BLaER1 (cell line): ENCODE results near the gene DLGAP1.

ENCODE experiments used
- H3K27ac ChIP-seq: shearing (Covaris generic); formaldehyde crosslinking; 2 replicates; pipeline ENCODE4 v1.8.1; 2022
- H3K27me3 ChIP-seq: shearing (Covaris generic); formaldehyde crosslinking; 2 replicates; pipeline ENCODE4 v1.8.1; 2022
- H3K36me3 ChIP-seq: shearing (Covaris generic); formaldehyde crosslinking; 2 replicates; pipeline ENCODE4 v1.8.1; 2022
- H3K4me1 ChIP-seq: shearing (Covaris generic); formaldehyde crosslinking; 2 replicates; pipeline ENCODE4 v1.8.1; 2022
- H3K4me2 ChIP-seq: shearing (Covaris generic); formaldehyde crosslinking; 2 replicates; pipeline ENCODE4 v1.8.1; 2022
- H3K4me3 ChIP-seq: shearing (Covaris generic); formaldehyde crosslinking; 2 replicates; pipeline ENCODE4 v1.8.1; 2022
- H3K9ac ChIP-seq: shearing (Covaris generic); formaldehyde crosslinking; 2 replicates; pipeline ENCODE4 v1.8.1; 2022
- H3K9me3 ChIP-seq: shearing (Covaris generic); formaldehyde crosslinking; 2 replicates; pipeline ENCODE4 v1.8.1; 2022
- H4K20me1 ChIP-seq: shearing (Covaris generic); formaldehyde crosslinking; 2 replicates; pipeline ENCODE4 v1.8.1; 2022
- Cebpa-rat ChIP-seq: shearing (Covaris generic); IDR thresholded peaks from 2 replicates; pipeline ENCODE4 v1.8.1; 2022

DLGAP1 gene

DNA sequence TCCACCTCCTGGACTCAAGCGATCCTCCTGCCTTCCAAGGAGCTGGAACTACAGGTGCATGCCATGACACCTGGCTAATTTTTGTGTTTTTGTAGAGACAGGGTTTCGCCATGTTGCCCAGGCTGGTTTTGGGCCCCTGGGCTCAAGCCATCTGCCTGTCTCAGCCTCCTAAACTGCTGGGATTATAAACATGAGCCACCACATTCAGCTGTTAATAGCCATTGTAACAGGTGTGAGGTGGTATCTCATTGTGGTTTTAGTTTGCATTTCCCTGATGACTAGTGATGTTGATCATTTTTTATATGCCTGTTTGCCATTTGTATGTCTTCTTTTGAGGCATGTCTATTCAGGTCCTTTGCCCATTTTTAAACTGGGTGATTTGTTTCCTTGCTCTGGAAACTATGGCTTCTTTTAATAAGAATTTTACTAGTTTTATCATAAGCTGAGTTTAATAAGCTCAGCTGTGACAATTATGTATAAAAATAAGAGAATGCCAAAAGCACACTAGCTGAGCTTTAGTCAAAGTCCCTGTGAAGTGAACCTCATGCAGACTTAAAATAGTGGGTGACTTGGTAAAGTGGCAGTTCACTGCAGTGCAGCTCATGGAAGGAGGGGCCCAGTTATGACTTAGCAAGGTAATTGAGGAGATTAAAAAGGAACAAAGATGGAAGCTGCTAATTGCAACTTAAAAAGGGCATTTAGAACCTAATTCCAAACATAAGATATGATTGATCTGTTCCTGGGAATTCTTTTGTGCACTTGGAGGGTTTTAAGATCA lies 540.1 kb downstream of the DLGAP1 start:
- Histone ChIP-seq H3K4me2 (no peak overlapping the region), H3K27me3 (no peaks in the 10 kb centered on the region), H3K27ac (no peak overlapping the region), H3K9me3 (no peaks in the 10 kb centered on the region), H4K20me1 (no peaks in the 10 kb centered on the region), H3K9ac (no peak overlapping the region), H3K4me1 (peaks cover 6% of the 10 kb centered on the region; the same call in 1 of the 2 replicates), H3K36me3 (no peaks in the 10 kb centered on the region), H3K4me3 (no peak overlapping the region)
- no peak for TF ChIP-seq Cebpa-rat

DNA sequence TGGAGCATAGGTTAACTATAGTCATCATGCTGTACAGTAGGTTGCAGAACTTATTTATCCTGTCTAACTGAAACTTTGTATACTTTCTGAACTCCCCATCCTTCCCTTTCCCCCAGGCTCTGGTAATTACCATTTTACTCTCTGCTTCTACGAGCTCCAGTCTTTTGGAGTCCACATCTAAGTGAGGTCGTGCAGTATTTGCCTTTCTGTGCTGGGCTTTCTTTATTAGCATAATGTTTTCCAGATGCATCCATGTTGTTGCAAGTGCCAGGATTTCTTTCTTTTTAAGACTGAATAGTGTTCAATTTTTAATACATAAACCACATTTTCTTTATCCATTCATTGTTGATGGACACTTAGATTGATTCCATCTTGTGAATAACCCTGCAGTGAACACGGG lies 541.0 kb downstream of the DLGAP1 start:
- H3K27me3 ChIP-seq = no peaks in the 10 kb centered on the region
- no peaks in the 10 kb centered on the region for H4K20me1 ChIP-seq
- H3K4me3 ChIP-seq = no peak overlapping the region
- no peak for TF ChIP-seq Cebpa-rat
- no peak overlapping the region for H3K27ac ChIP-seq
- H3K9ac ChIP-seq = no peak overlapping the region
- no peaks in the 10 kb centered on the region for H3K36me3 ChIP-seq
- no peak overlapping the region for H3K4me2 ChIP-seq
- no peaks in the 10 kb centered on the region for H3K9me3 ChIP-seq
- peaks cover 6% of the 10 kb centered on the region; the same call in 1 of the 2 replicates for H3K4me1 ChIP-seq

DNA sequence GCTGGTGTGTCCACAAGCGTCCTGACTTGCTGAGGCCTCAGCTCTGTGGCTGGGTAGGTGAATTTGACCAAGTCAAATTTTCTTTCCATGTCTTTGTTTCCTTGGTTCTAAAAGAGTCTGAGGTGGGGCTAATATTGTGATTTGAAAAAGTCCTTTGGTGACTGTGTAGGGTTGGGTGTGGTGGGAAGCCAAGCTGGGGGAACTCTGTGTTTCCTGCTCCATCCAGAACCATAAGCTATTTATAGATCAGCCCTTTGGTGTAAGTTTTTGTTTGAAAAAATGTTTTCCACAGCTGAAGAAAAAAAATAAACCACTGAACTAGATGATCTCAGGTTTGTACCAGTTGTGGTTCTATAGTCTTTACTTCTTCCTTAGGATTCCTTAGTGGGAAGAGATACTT lies 542.4 kb downstream of the DLGAP1 start:
- H3K9ac ChIP-seq = no peak overlapping the region
- H3K27me3 ChIP-seq = no peaks in the 10 kb centered on the region
- TF ChIP-seq Cebpa-rat = no peak
- H3K4me1 ChIP-seq = peaks cover 6% of the 10 kb centered on the region; the same call in 1 of the 2 replicates
- no peak overlapping the region for H3K4me2 ChIP-seq
- H3K27ac ChIP-seq = no peak overlapping the region
- no peaks in the 10 kb centered on the region for H4K20me1 ChIP-seq
- H3K36me3 ChIP-seq = no peaks in the 10 kb centered on the region
- no peak overlapping the region for H3K4me3 ChIP-seq
- no peaks in the 10 kb centered on the region for H3K9me3 ChIP-seq

DNA sequence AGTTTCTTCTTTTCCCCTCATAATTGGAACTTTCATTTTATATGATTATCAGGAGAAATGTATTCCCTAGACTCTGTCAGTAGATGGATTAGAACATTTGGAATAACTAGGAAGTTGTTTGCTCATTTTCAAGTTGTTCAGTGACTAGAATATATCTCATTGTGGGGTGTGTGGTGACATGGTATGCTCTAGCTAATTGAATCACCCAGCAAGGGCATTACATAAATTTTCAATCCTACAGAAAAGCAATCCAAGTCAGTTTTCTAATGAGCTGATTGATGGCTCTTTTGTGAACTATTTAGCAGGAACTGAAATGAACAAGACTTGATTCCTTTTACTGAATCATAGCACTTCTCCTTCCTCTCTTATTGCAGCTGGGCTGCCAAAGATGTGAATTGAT lies 543.7 kb downstream of the DLGAP1 start:
- TF ChIP-seq Cebpa-rat = no peak
- Histone ChIP-seq H3K27ac (no peak overlapping the region), H3K9ac (no peak overlapping the region)

DNA sequence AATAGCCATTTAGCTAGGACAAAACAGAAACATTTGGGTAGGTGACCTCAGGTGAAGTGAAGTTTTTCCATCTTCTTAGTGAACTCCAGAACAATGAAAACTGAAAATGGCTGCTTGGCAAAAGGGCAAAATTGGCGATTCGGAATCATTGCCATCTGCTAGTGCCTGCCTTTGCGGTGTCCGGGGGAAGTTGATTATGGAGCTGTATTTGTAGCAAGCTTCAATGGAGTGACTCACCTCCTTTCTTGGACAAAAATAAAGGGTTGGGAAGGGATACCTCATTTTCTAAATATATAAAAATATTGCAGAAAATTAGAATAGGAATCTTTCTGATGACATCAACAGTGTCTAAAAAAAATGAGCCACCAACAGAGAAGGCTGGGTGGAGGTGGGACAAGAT lies 544.6 kb downstream of the DLGAP1 start:
- H3K4me1 ChIP-seq = peaks cover 6% of the 10 kb centered on the region; the same call in 1 of the 2 replicates
- no peak overlapping the region for H3K9ac ChIP-seq
- no peak overlapping the region for H3K4me2 ChIP-seq
- H3K9me3 ChIP-seq = no peaks in the 10 kb centered on the region
- no peak overlapping the region for H3K27ac ChIP-seq
- no peak overlapping the region for H3K4me3 ChIP-seq
- H4K20me1 ChIP-seq = no peaks in the 10 kb centered on the region
- no peaks in the 10 kb centered on the region for H3K36me3 ChIP-seq
- TF ChIP-seq Cebpa-rat = no peak
- no peaks in the 10 kb centered on the region for H3K27me3 ChIP-seq

More for the DNA sequence above, 543.7 kb downstream of the DLGAP1 start:
- Histone ChIP-seq H3K27me3 (no peaks in the 10 kb centered on the region), H4K20me1 (no peaks in the 10 kb centered on the region), H3K4me3 (no peak overlapping the region), H3K36me3 (no peaks in the 10 kb centered on the region), H3K9me3 (no peaks in the 10 kb centered on the region), H3K4me2 (no peak overlapping the region), H3K4me1 (peaks cover 6% of the 10 kb centered on the region; the same call in 1 of the 2 replicates)

DNA sequence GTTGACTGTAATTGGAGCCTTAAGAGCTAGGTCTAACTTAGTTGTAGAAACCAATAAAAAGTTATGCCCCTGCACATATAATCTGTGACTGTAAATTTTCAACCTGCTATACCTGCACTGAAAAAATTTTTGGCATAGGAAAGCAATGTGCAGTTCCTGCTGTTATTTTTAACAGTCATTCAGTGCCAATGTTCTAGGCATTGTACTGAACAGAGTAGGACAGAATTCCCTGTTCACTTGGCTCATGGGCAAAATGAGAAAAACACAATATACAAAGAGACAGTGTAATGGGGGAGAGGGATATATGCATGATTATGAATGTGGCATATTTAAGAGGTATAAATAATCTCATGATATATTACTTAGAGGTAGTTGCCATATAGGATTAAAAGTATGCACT lies 547.2 kb downstream of the DLGAP1 start:
- no peaks in the 10 kb centered on the region for H3K27me3 ChIP-seq
- no peak overlapping the region for H3K27ac ChIP-seq
- no peak for TF ChIP-seq Cebpa-rat
- H3K36me3 ChIP-seq = no peaks in the 10 kb centered on the region
- H3K9ac ChIP-seq = no peak overlapping the region
- H4K20me1 ChIP-seq = no peaks in the 10 kb centered on the region
- H3K4me1 ChIP-seq = no peaks in the 10 kb centered on the region
- no peaks in the 10 kb centered on the region for H3K9me3 ChIP-seq
- no peak overlapping the region for H3K4me3 ChIP-seq
- no peak overlapping the region for H3K4me2 ChIP-seq

DNA sequence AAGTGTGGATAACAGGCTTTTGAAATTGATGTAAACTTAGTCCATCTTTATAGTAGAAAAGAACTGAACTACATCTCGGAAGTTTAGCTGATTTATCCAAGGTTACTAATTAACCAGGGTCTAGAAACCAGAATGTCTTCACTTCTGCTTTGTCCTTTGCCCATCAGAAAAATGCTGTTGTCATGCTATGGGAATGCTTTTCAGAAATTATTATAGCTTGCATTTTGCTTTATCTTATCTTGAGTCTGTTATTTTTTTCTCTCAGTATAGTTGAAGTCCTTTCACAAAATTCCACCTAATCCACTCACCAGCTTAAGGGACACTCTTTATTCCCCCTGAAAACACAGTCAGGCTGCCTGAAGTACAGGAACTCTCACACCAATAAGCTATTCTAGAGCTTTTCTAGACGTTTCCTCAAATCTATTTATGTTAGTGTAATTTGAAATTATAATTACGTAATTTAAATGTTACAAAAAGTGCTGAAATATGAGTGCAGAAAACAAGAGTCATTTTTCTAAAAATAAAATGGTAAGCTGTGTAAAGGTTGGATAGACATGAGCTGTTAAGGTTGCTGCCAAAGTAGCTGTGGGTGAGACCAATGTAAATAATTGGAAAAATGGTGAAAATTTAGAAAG lies 548.9 kb downstream of the DLGAP1 start:
- no peak for TF ChIP-seq Cebpa-rat
- Histone ChIP-seq H3K4me1 (no peaks in the 10 kb centered on the region), H3K9me3 (no peaks in the 10 kb centered on the region), H4K20me1 (no peaks in the 10 kb centered on the region), H3K27me3 (no peaks in the 10 kb centered on the region), H3K27ac (no peak overlapping the region), H3K9ac (no peak overlapping the region), H3K4me3 (no peak overlapping the region), H3K4me2 (no peak overlapping the region), H3K36me3 (no peaks in the 10 kb centered on the region)

DNA sequence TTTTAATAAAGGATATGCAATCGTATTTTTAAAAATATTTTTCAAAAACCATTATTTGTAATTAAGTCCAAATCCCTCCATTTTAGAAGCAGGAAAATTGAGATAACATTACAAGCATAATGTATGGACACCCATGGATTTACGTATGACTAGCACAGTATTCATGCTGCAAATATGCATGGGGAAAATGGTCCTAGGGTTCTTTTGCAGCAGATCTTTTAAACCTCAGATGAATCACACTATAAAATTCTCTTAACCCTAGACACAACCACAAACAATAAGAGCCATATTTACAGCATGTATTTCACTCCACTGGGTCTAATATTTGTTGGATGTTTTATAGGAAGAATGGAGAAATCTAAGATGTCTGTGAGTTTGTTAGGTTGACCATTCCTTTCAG lies 551.8 kb downstream of the DLGAP1 start:
- no peak for TF ChIP-seq Cebpa-rat
- no peaks in the 10 kb centered on the region for H3K36me3 ChIP-seq
- no peaks in the 10 kb centered on the region for H4K20me1 ChIP-seq
- no peak overlapping the region for H3K27ac ChIP-seq
- H3K27me3 ChIP-seq = no peaks in the 10 kb centered on the region
- H3K9ac ChIP-seq = no peak overlapping the region
- H3K4me2 ChIP-seq = no peak overlapping the region
- no peak overlapping the region for H3K4me3 ChIP-seq
- no peaks in the 10 kb centered on the region for H3K9me3 ChIP-seq
- no peaks in the 10 kb centered on the region for H3K4me1 ChIP-seq

DNA sequence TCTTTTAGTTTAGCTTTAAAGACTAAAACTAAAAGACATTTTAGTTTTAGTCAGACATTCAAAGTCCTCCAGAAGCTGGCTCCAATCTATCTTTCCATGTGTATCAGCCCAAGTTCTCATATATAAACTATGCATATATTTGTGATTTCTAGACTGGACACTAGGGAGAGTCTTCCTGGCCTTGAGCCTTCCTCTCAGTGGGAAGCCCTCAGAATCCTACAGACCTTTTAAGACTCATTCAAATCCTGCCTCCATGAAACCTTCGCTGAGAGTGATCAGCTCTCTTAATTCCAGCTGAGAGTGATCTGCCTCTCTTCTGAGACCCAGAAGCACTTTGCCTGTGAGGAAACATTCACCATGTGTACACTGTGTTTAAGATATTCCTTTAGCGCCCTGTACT lies 552.4 kb downstream of the DLGAP1 start:
- Histone ChIP-seq H3K4me1 (no peaks in the 10 kb centered on the region), H3K4me3 (no peak overlapping the region), H3K9me3 (no peaks in the 10 kb centered on the region), H4K20me1 (no peaks in the 10 kb centered on the region), H3K36me3 (no peaks in the 10 kb centered on the region), H3K27ac (no peak overlapping the region), H3K4me2 (no peak overlapping the region), H3K9ac (no peak overlapping the region), H3K27me3 (no peaks in the 10 kb centered on the region)
- no peak for TF ChIP-seq Cebpa-rat

DNA sequence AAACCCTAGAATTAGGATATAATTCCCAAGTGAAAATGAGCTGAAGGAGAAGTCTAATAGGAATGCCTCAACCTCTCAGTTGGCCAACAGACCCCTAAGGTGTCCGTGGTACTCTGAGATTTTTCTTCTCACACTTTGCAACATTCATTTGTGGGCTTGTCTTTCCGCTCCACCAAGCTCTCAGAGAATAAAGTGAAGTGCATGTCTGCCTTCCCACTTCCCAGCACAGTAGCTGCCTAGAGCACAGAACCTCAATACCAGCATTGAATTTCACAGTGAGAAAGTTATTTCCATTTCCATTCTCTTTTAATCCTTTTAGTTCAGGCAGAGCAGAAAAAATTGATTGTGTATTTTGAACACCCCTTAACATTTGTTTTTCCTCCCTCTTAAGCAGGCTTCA lies 553.3 kb downstream of the DLGAP1 start:
- TF ChIP-seq Cebpa-rat = no peak
- no peaks in the 10 kb centered on the region for H3K4me1 ChIP-seq
- no peak overlapping the region for H3K4me3 ChIP-seq
- H3K27ac ChIP-seq = no peak overlapping the region
- no peaks in the 10 kb centered on the region for H4K20me1 ChIP-seq
- H3K36me3 ChIP-seq = no peaks in the 10 kb centered on the region
- H3K27me3 ChIP-seq = no peaks in the 10 kb centered on the region
- H3K9ac ChIP-seq = no peak overlapping the region
- H3K9me3 ChIP-seq = no peaks in the 10 kb centered on the region
- no peak overlapping the region for H3K4me2 ChIP-seq
